ENCODE data around the gene SORCS2.

SORCS2 gene

DNA sequence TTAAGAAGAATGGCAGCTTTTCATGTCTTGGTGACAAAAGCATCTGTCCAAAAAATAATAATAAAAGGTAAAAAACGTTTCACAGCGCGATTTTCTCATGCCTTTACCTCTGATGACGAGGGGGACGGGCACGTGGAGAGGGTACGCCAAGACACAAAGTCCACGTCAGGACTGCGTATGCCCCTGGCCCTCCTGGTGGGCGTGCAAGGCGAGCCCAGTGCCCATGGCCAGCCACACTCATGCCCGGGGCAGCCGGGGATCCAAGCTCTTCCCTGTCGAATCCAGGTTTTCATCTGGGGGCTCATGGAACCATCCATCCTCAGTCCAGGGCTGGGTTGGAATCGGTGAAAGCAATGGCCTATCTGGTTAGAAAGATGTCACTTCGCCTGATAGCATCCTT is 570.8 kb downstream of the SORCS2 start:
- H3K4me3 ChIP-seq (ENCODE audit: low read depth, low read length): no peak overlapping the region
- ChIA-PET POLR2A (no interaction called here), CTCF (interaction anchor here (0.7 to 2.9 kb wide), 7 partner anchors 36 to 225 kb away, joined by 3 to 11 read pairs (median 3); no protein-coding TSS in a partner anchor)
- no peak for DNase-seq (ENCODE audit: low read depth, low spot score)
- TF ChIP-seq, protein P1, sequence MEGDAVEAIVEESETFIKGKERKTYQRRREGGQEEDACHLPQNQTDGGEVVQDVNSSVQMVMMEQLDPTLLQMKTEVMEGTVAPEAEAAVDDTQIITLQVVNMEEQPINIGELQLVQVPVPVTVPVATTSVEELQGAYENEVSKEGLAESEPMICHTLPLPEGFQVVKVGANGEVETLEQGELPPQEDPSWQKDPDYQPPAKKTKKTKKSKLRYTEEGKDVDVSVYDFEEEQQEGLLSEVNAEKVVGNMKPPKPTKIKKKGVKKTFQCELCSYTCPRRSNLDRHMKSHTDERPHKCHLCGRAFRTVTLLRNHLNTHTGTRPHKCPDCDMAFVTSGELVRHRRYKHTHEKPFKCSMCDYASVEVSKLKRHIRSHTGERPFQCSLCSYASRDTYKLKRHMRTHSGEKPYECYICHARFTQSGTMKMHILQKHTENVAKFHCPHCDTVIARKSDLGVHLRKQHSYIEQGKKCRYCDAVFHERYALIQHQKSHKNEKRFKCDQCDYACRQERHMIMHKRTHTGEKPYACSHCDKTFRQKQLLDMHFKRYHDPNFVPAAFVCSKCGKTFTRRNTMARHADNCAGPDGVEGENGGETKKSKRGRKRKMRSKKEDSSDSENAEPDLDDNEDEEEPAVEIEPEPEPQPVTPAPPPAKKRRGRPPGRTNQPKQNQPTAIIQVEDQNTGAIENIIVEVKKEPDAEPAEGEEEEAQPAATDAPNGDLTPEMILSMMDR (IDR thresholded peaks at IDR 0.05; ENCODE audit: insufficient read depth, low read length, missing control alignments): no peak

DNA sequence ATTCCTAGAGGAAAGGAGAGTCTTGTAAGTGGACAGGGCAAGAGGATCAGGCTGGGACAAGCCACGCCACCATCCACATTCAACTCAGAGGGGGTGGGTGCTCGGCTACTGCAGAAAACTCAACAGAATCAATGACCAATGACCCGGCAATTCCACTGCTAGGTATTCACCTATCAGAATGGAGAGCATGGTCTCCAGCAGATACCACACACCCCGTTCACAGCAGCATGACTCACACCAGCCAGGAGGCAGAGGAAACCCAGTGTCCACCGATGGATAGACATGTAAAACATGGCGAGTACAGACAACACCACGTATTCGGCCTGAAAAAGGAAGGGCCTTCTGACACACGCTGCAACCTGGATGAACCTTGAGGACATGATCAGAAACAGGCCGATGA is 571.5 kb downstream of the SORCS2 start:
- H3K4me3 ChIP-seq (ENCODE audit: low read depth, low read length): no peak overlapping the region
- ChIA-PET CTCF (interaction anchor here (1.4 to 2.9 kb wide), 2 partner anchors 81 to 224 kb away, joined by 3 to 11 read pairs; no protein-coding TSS in a partner anchor), POLR2A (no interaction called here)
- DNase-seq (ENCODE audit: low read depth, low spot score): no peak
- TF ChIP-seq, protein P1 (IDR thresholded peaks at IDR 0.05; ENCODE audit: insufficient read depth, low read length, missing control alignments): no peak

DNA sequence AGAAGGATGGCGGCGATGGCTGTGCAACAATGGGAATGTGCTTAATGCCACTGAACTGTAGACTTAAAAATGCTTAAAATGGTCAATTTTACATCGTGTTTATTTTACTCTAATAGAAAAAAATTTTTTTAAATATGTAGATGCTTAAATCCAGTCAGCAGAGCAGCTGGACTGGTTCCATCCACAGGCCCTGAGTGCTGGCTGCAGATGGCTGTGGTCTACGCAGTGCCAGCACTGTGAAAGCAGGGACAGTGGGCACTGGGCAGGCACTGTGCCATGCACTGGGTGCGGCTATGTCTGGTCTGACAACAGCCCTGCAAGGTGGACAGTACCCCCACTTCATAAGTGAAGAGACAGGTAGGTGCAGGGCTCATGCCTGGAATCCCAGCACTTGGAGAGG is 572.1 kb downstream of the SORCS2 start:
- TF ChIP-seq, protein P1 (IDR thresholded peaks at IDR 0.05; ENCODE audit: insufficient read depth, low read length, missing control alignments): no peak
- CTCF ChIA-PET: interaction anchor here (1.2 kb wide), 1 partner anchor 223 kb away, joined by 3 read pairs; no protein-coding TSS in a partner anchor
- POLR2A ChIA-PET: no interaction called here
- no peak for DNase-seq (ENCODE audit: low read depth, low spot score)
- H3K4me3 ChIP-seq (ENCODE audit: low read depth, low read length): no peak overlapping the region

DNA sequence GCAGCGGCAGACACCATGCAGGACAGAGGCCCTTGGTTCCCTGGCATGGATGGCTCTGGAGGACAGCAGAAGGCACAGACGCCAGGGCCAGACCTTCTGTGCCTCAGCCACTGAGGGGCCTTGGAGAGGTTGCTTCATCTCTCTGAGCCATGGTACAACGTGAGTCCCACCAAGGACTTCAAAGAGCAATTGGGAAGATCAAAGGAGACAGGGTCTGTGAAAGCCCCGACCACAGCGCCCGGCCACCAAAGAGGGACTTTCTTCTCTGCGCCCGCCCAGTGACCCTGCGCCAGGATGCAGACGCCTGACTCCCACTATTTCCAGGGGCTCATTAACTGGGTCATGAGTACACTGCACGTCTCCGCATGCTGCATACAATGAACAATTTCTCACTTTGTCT is 573.3 kb downstream of the SORCS2 start:
- POLR2A ChIA-PET: no interaction called here
- no peak overlapping the region for H3K4me3 ChIP-seq (ENCODE audit: low read depth, low read length)
- CTCF ChIA-PET: interaction anchor here (1.2 kb wide), 1 partner anchor 222 kb away, joined by 3 read pairs; no protein-coding TSS in a partner anchor
- TF ChIP-seq, protein P1 (IDR thresholded peaks at IDR 0.05; ENCODE audit: insufficient read depth, low read length, missing control alignments): no peak
- DNase-seq (ENCODE audit: low read depth, low spot score): no peak

DNA sequence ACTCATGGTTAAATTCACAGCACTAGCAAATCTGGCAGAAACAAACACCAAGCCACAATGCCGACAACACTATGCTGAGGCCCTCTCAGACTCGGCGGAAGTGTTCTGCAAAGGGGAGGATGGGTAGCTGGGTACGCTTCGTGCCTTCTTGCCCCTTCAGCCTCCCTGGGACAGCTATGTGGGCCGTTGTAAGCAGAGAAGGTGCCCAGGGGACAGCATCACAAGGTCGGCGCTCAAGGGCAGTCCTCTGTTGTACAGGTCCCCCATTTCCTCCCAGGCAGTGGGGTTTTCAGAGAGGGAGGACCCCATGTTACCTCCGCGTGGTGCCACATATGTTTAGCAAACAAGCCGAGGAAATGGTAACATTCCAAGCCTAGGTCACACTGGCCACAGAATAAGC is 573.7 kb downstream of the SORCS2 start:
- H3K4me3 ChIP-seq (ENCODE audit: low read depth, low read length): no peak overlapping the region
- POLR2A ChIA-PET: no interaction called here
- TF ChIP-seq, protein P1 (IDR thresholded peaks at IDR 0.05; ENCODE audit: insufficient read depth, low read length, missing control alignments): no peak
- DNase-seq (ENCODE audit: low read depth, low spot score): no peak
- CTCF ChIA-PET: no interaction called here

DNA sequence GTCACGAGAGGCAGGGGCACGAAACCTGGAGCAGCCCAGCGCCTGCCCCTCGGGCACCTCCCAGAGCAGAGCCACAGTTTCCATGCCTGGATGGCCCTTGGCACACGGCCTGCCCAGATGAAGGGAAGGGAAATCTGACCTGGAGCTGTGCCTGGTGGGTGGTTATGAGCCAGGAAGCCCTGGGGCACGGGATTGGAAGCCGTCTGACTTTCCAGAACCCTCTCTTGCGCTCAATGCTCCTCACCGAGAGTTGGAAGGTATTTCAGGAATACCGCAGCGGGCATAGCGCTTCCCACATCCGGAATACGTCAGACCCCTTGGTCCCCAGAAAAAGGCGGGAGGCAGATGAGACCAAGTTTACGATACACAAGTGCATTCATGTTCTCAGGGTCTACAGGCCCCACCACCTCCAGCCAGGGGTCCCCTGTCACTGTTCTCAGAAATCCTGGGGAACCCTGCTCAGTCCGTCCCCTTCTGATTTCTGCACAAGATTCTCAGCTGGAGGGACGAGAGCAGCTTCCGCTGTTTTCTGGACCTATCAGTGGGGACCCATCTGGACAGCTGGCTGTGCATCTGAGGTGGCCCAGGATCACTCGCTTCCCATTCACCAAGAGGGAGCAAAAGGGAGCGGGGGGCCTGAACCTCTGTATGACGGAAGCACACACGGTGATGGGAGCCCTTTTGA is 574.5 kb downstream of the SORCS2 start:
- ChIA-PET CTCF (interaction anchor here (3.4 to 5.1 kb wide), 3 partner anchors 8 to 221 kb away, joined by 9 to 35 read pairs (median 22); no protein-coding TSS in a partner anchor), POLR2A (interaction anchor here (0.7 kb wide), 1 partner anchor 201 kb away, joined by 3 read pairs; no protein-coding TSS in a partner anchor)

More for the DNA sequence above, 574.5 kb downstream of the SORCS2 start:
- no peak for DNase-seq (ENCODE audit: low read depth, low spot score)
- TF ChIP-seq, protein P1 (IDR thresholded peaks at IDR 0.05; ENCODE audit: insufficient read depth, low read length, missing control alignments): no peak
- H3K4me3 ChIP-seq (ENCODE audit: low read depth, low read length): no peak overlapping the region
